OCI-LY1 (cell line): ENCODE measurements around the gene MED13.

Experiments used
- CTCF ChIP-seq: fragments of 200-600 bp; sonication (generic), shearing (Covaris generic); IDR thresholded peaks from 2 replicates; pipeline ENCODE4 v1.5.1; 2017; ENCODE audit warnings: mild to moderate bottlenecking, antibody characterized with exemption, low read length, moderate library complexity, mixed read lengths
- EZH2 ChIP-seq: fragments of 200-600 bp; sonication (generic), shearing (Covaris generic); IDR thresholded peaks from 2 replicates; pipeline ENCODE4 v1.8.0; 2017; ENCODE audit warnings: borderline replicate concordance, mixed run types, mild to moderate bottlenecking, antibody characterized with exemption, low read length, moderate library complexity, mixed read lengths

GRCh38 chr17:62083651-62084050, 18.6 kb upstream of the MED13 start:
- no peak for TF ChIP-seq CTCF
- TF ChIP-seq EZH2, result no peak
